Measurements from ENCODE around the gene FLT3. TPM values are rescaled to one million over a fixed set of nuclear protein-coding genes. Genes with fewer than 3 reads are reported as not detected.
"Not testable (repeated sequence)": the region's sequence is repeated elsewhere in the genome, so short reads cannot be mapped to it uniquely, and the experiment has no call there.

The FLT3 gene
- total and polyA plus RNA-seq, 9 of the 15 experiments (the other 6 are each of a cell fraction or from before 2014, with no cell fraction given), result not detected

DNA sequence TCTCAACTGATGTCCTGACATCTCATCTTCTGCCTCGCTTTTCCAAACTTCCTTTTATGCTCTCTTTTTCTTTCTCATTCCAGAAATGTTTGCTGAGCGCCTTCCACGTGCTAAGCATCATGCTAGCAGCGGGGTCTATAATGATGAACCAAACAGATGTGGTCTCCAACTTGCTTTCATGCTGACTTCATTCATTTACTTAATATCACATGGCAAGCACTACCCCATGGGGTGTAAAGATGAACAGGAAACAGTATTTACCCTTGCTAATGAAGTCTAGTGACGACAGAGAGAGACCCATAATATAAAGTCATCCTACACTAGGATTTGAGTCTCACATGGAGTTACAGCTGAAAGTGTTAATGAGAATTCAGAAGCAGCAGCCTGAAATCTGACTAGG lies 90.3 kb downstream of the FLT3 start:
- H3K27me3 ChIP-seq (ENCODE audit: control insufficient read depth in 2 of 2, insufficient read depth in 2 of 2, low read length in 2 of 2), result no peaks in the 10 kb centered on the region; a peak in 1 of 5 replicates
- in situ Hi-C loops (cut with MboI) (no loop called here), intact Hi-C loops (cut with micrococcal nuclease) (no loop called here)
- H3K9ac ChIP-seq (ENCODE audit: insufficient read depth in 1 of 2, low read depth in 2 of 2, low read length in 2 of 2), result no peak overlapping the region
- WGBS (ENCODE audit: insufficient coverage, low coverage, missing lambda C conversion rate), result 0% methylated on average over 4 of the region's 5 CpGs
- no peaks in the 10 kb centered on the region for H3K9me1 ChIP-seq (ENCODE audit: control insufficient read depth, insufficient read depth, low read length)
- H3K4me1 ChIP-seq (replicated peaks in 1 of 2; ENCODE audit: control insufficient read depth in 2 of 2, insufficient read depth in 2 of 2, low read length in 2 of 2), result no peaks in the 10 kb centered on the region
- POLR2A ChIA-PET, result no interaction called here
- no peak overlapping the region for H2AFZ ChIP-seq (ENCODE audit: low read depth, low read length)
- ATAC-seq (no peak), DNase-seq (ENCODE audit: extremely low read depth in 1 of 4, low spot score in 3 of 4) (no peak), FAIRE-seq (no peak)
- H3K36me3 ChIP-seq (ENCODE audit: control insufficient read depth, insufficient read depth, low read length), result no peaks in the 10 kb centered on the region
- no TSS peak for BruUV-seq (replicated peaks)
- CTCF ChIA-PET (ENCODE audit: low intra/inter-chr PET ratio), result no interaction called here
- no peaks in the 10 kb centered on the region for H4K20me1 ChIP-seq (replicated peaks; ENCODE audit: control insufficient read depth, insufficient read depth, low read length)
- no peak overlapping the region for H3K4me3 ChIP-seq
- TF ChIP-seq ZNF24 (IDR thresholded peaks at IDR 0.05) (no peak), TOE1 (IDR thresholded peaks at IDR 0.05; ENCODE audit: borderline replicate concordance) (no peak), TOE1 (CRISPR knock-in tag; IDR thresholded peaks at IDR 0.05; ENCODE audit: borderline replicate concordance, low read depth) (no peak), ZNF830 (CRISPR knock-in tag; IDR thresholded peaks at IDR 0.05) (no peak), STAT5B (CRISPR knock-in tag; IDR thresholded peaks at IDR 0.05) (no peak), ELF4 (CRISPR knock-in tag; IDR thresholded peaks at IDR 0.05) (no peak), CBX5 (IDR thresholded peaks at IDR 0.05; ENCODE audit: borderline replicate concordance, low read depth) (no peak), NR4A1 (CRISPR knock-in tag; IDR thresholded peaks at IDR 0.05) (no peak), NR4A1 (tag; IDR thresholded peaks at IDR 0.05) (no peak), ZNF408 (CRISPR knock-in tag; IDR thresholded peaks at IDR 0.05; ENCODE audit: low read depth) (no peak), JUNB (CRISPR knock-in tag; conservative IDR thresholded peaks at IDR 0.05) (no peak), ZC3H4 (CRISPR knock-in tag; IDR thresholded peaks at IDR 0.05; ENCODE audit: borderline replicate concordance) (no peak), FOXK1 (CRISPR knock-in tag; IDR thresholded peaks at IDR 0.05; ENCODE audit: borderline replicate concordance) (no peak), TCF15 (CRISPR knock-in tag; IDR thresholded peaks at IDR 0.05) (no peak), ZNF280B (CRISPR knock-in tag; IDR thresholded peaks at IDR 0.05) (no peak), FOXJ3 (CRISPR knock-in tag; IDR thresholded peaks at IDR 0.05) (no peak), ZNF717 (CRISPR knock-in tag; IDR thresholded peaks at IDR 0.05) (no peak), ZNF707 (CRISPR knock-in tag; conservative IDR thresholded peaks at IDR 0.05) (no peak), TAF9B (IDR thresholded peaks at IDR 0.05; ENCODE audit: partially characterized antibody) (no peak)
- H3K79me2 ChIP-seq (ENCODE audit: control insufficient read depth, insufficient read depth, low read length), result no peaks in the 10 kb centered on the region
- H3K27ac ChIP-seq (ENCODE audit: extremely low read depth, low read depth, low read length), result no peak overlapping the region
- no peak overlapping the region for H3K4me2 ChIP-seq (ENCODE audit: insufficient read depth, low read length)
- H3K9me3 ChIP-seq (replicated peaks; ENCODE audit: control insufficient read depth, insufficient read depth, low read depth, low read length), result no peaks in the 10 kb centered on the region

- CTCF ChIA-PET (ENCODE audit: low intra/inter-chr PET ratio); BruUV-seq (replicated peaks); FAIRE-seq: not testable (repeated sequence)
These were observed 95.4 kb downstream of the FLT3 start for GRCh38 chr13:28005016-28005415.

More at GRCh38 chr13:28005016-28005415, 95.4 kb downstream of the FLT3 start:
- H3K4me3 ChIP-seq; H3K4me2 ChIP-seq (ENCODE audit: insufficient read depth, low read length); H3K9me1 ChIP-seq (ENCODE audit: control insufficient read depth, insufficient read depth, low read length); POLR2A ChIA-PET; H3K27ac ChIP-seq (ENCODE audit: extremely low read depth, low read depth, low read length); H2AFZ ChIP-seq (ENCODE audit: low read depth, low read length); ATAC-seq; H3K9ac ChIP-seq (ENCODE audit: insufficient read depth in 1 of 2, low read depth in 2 of 2, low read length in 2 of 2); in situ Hi-C loops (cut with MboI); H3K9me3 ChIP-seq (replicated peaks; ENCODE audit: control insufficient read depth, insufficient read depth, low read depth, low read length); H3K79me2 ChIP-seq (ENCODE audit: control insufficient read depth, insufficient read depth, low read length); H3K4me1 ChIP-seq (replicated peaks in 1 of 2; ENCODE audit: control insufficient read depth in 2 of 2, insufficient read depth in 2 of 2, low read length in 2 of 2); H3K36me3 ChIP-seq (ENCODE audit: control insufficient read depth, insufficient read depth, low read length); H4K20me1 ChIP-seq (replicated peaks; ENCODE audit: control insufficient read depth, insufficient read depth, low read length); intact Hi-C loops (cut with micrococcal nuclease); DNase-seq (ENCODE audit: extremely low read depth in 1 of 4, low spot score in 3 of 4); H3K27me3 ChIP-seq (ENCODE audit: control insufficient read depth in 2 of 2, insufficient read depth in 2 of 2, low read length in 2 of 2): not testable (repeated sequence)
- WGBS (ENCODE audit: insufficient coverage, low coverage, missing lambda C conversion rate), result 9% methylated on average over 9 of the region's 13 CpGs

Data from K562 (cell line).